WERI-Rb-1 (cell line): ENCODE results near the gene ENTPD8.

Source experiments
- DNase-seq: peaks from one replicate; pipeline ENCODE4 v3.0.0-alpha.2; 2020
- H3K27ac ChIP-seq: fragments of 250-450 bp; sonication (Bioruptor Pico); 2 replicates; pipeline ENCODE4 v1.5.1; 2020; ENCODE audit warnings: mild to moderate bottlenecking, moderate library complexity
- H3K27me3 ChIP-seq: fragments of 250-450 bp; sonication (Bioruptor Pico); 2 replicates; pipeline ENCODE4 v1.5.1; 2021; ENCODE audit warnings: mild to moderate bottlenecking, low read depth, moderate library complexity; ENCODE audit not compliant: insufficient read depth, severe bottlenecking
- H3K36me3 ChIP-seq: fragments of 250-450 bp; sonication (Bioruptor Pico); 2 replicates; pipeline ENCODE4 v1.5.1; 2020; ENCODE audit warnings: mild to moderate bottlenecking, moderate library complexity
- H3K4me3 ChIP-seq: 2 replicates; pipeline ENCODE4 v1.5.1; 2011; ENCODE audit warnings: low read depth, mild to moderate bottlenecking, control low read depth, low read length
- H3K9me3 ChIP-seq: fragments of 250-450 bp; sonication (Bioruptor Pico); 2 replicates; pipeline ENCODE4 v1.5.1; 2021; ENCODE audit warnings: mild to moderate bottlenecking, moderate library complexity; ENCODE audit not compliant: severe bottlenecking
- CTCF ChIP-seq: IDR thresholded peaks from 2 replicates; pipeline ENCODE4 v1.5.1; 2011; ENCODE audit warnings: low read depth, mild to moderate bottlenecking, control low read depth, inconsistent platforms, low read length

The ENTPD8 gene

GRCh38 chr9:137430723-137431415 is 10.3 kb downstream of the ENTPD8 start:
- H3K9me3 ChIP-seq: no peaks in the 10 kb centered on the region
- no peak overlapping the region for H3K4me3 ChIP-seq
- TF ChIP-seq CTCF: no peak
- H3K36me3 ChIP-seq: no peaks in the 10 kb centered on the region
- no peak for DNase-seq
- no peak overlapping the region for H3K27ac ChIP-seq
- H3K27me3 ChIP-seq: no peaks in the 10 kb centered on the region

- Histone ChIP-seq H3K36me3 (no peaks in the 10 kb centered on the region), H3K9me3 (no peaks in the 10 kb centered on the region), H3K27me3 (no peaks in the 10 kb centered on the region), H3K27ac (no peak overlapping the region), H3K4me3 (no peak overlapping the region)
- no peak for TF ChIP-seq CTCF
- DNase-seq: peak; percentile 65
Observed at GRCh38 chr9:137429974-137430722, 11.0 kb downstream of the ENTPD8 start.

GRCh38 chr9:137429546-137429890 is 11.6 kb downstream of the ENTPD8 start:
- no peak for DNase-seq
- no peaks in the 10 kb centered on the region for H3K9me3 ChIP-seq
- no peaks in the 10 kb centered on the region for H3K36me3 ChIP-seq
- no peaks in the 10 kb centered on the region for H3K27me3 ChIP-seq
- no peak overlapping the region for H3K27ac ChIP-seq
- H3K4me3 ChIP-seq: no peak overlapping the region
- TF ChIP-seq CTCF: no peak

GRCh38 chr9:137428841-137429545 is 12.2 kb downstream of the ENTPD8 start:
- H3K27me3 ChIP-seq: no peaks in the 10 kb centered on the region
- no peak for TF ChIP-seq CTCF
- no peaks in the 10 kb centered on the region for H3K36me3 ChIP-seq
- no peak overlapping the region for H3K27ac ChIP-seq
- no peak overlapping the region for H3K4me3 ChIP-seq
- no peak for DNase-seq
- H3K9me3 ChIP-seq: no peaks in the 10 kb centered on the region

GRCh38 chr9:137428311-137428630 is 12.9 kb downstream of the ENTPD8 start:
- Histone ChIP-seq H3K36me3 (no peaks in the 10 kb centered on the region), H3K9me3 (no peaks in the 10 kb centered on the region), H3K4me3 (no peak overlapping the region), H3K27me3 (no peaks in the 10 kb centered on the region), H3K27ac (no peak overlapping the region)
- DNase-seq: no peak
- peak; percentile 14; the same call in 1 of the 2 replicates for TF ChIP-seq CTCF
